22Rv1 (cell line): ENCODE results near the gene PDIA5.

ENCODE experiments used
- CTCF ChIP-seq: fragments of 450-650 bp; IDR thresholded peaks from 2 replicates; pipeline ENCODE4 v1.5.1; 2017; ENCODE audit warnings: mild to moderate bottlenecking
- ZFX ChIP-seq: fragments of 450-650 bp; IDR thresholded peaks from 2 replicates; pipeline ENCODE4 v1.6.1; 2017; ENCODE audit warnings: antibody characterized with exemption, borderline replicate concordance

GRCh38 chr3:123198372-123198771 is 131.5 kb downstream of the PDIA5 start:
- TF ChIP-seq CTCF (no peak), ZFX (no peak)
